Panc1 (cell line): ENCODE results near the gene PPP1R3D.

Source experiments
- CTCF ChIP-seq: fragments of 450-650 bp; IDR thresholded peaks from 2 replicates; pipeline ENCODE4 v1.5.1; 2017; ENCODE audit warnings: mild to moderate bottlenecking
- POLR2AphosphoS5 ChIP-seq: IDR thresholded peaks from 2 replicates; pipeline ENCODE4 v1.6.1; 2012; ENCODE audit warnings: mild to moderate bottlenecking, low read depth, low read length, moderate library complexity
- REST ChIP-seq, 2 experiments: IDR thresholded peaks; 2 replicates each; pipeline ENCODE4 v1.6.1; 2011 to 2012; ENCODE audit warnings: low read depth in 2 of 2, control low read depth in 1 of 2, low read length in 1 of 2, mild to moderate bottlenecking in 1 of 2, moderate library complexity in 1 of 2; ENCODE audit not compliant: insufficient read depth in 1 of 2

- TF ChIP-seq CTCF (no peak), REST (IDR thresholded peaks at IDR 0.05; ENCODE audit: insufficient read depth in 1 of 2, low read depth in 2 of 2, low read length in 1 of 2) (no peak), POLR2AphosphoS5 (no peak)
Observed at GRCh38 chr20:59976156-59976782, 36.2 kb upstream of the PPP1R3D start.
